IPS-NIHi7 (cell line): ENCODE results near the gene CDON.
"Not testable (repeated sequence)": the region's sequence is repeated elsewhere in the genome, so short reads cannot be mapped to it uniquely, and the experiment has no call there.

Experiments used
- DNase-seq: peaks from one replicate; pipeline ENCODE4 v3.0.0; 2012; ENCODE audit warnings: mixed read lengths; ENCODE audit errors: extremely low spot score

CDON gene

GRCh38 chr11:125924384-125925007, 138.2 kb downstream of the CDON start:
- DNase-seq, result no peak

- no peak for DNase-seq
Measured at GRCh38 chr11:125923633-125924032, 139.0 kb downstream of the CDON start.

GRCh38 chr11:125923012-125923579, 139.6 kb downstream of the CDON start:
- DNase-seq, result peak; percentile 78

- DNase-seq, result no peak
Measured at GRCh38 chr11:125922156-125922555, 140.5 kb downstream of the CDON start.

GRCh38 chr11:125921042-125921441, 141.6 kb downstream of the CDON start:
- no peak for DNase-seq

- no peak for DNase-seq
Measured at GRCh38 chr11:125918140-125918840, 144.4 kb downstream of the CDON start.

- DNase-seq, result no peak
Measured at GRCh38 chr11:125916683-125917347, 145.9 kb downstream of the CDON start.

- not testable (repeated sequence) for DNase-seq
Measured at GRCh38 chr11:125914601-125915000, 148.1 kb downstream of the CDON start.

GRCh38 chr11:125910226-125910849, 152.3 kb downstream of the CDON start:
- no peak for DNase-seq
